ENCODE measurements around the gene NKX6-2. TPM values are rescaled to one million over a fixed set of nuclear protein-coding genes. Genes with fewer than 3 reads are reported as not detected.
A peak's percentile ranks its signal among the peaks of the same experiment; 100 is the strongest.

The NKX6-2 gene
- total RNA-seq, 1 donor from 2014 or later: not detected

GRCh38 chr10:132790470-132790869 lies 4.5 kb upstream of the NKX6-2 start:
- H3K27me3 ChIP-seq (ENCODE audit: control insufficient read depth, insufficient read depth, low read length): peaks cover 14% of the 10 kb centered on the region
- no peak for TF ChIP-seq CTCF (IDR thresholded peaks at IDR 0.05; ENCODE audit: insufficient read depth, low read length, severe bottlenecking)

GRCh38 chr10:132789659-132790148 lies 3.8 kb upstream of the NKX6-2 start:
- FAIRE-seq (no peak), DNase-seq (ENCODE audit: low read depth) (no peak)
- H3K36me3 ChIP-seq (ENCODE audit: control insufficient read depth, insufficient read depth, low read length): no peaks in the 10 kb centered on the region
- peaks cover 14% of the 10 kb centered on the region for H3K27me3 ChIP-seq (ENCODE audit: control insufficient read depth, insufficient read depth, low read length)
- no peak for TF ChIP-seq CTCF (IDR thresholded peaks at IDR 0.05; ENCODE audit: insufficient read depth, low read length, severe bottlenecking)
- no peak overlapping the region for H3K4me3 ChIP-seq (ENCODE audit: low read depth, low read length)

More at GRCh38 chr10:132790470-132790869, 4.5 kb upstream of the NKX6-2 start:
- FAIRE-seq: no peak
- DNase-seq (ENCODE audit: low read depth): no peak
- Histone ChIP-seq H3K4me3 (ENCODE audit: low read depth, low read length) (no peak overlapping the region), H3K36me3 (ENCODE audit: control insufficient read depth, insufficient read depth, low read length) (no peaks in the 10 kb centered on the region)

- H3K36me3 ChIP-seq (ENCODE audit: control insufficient read depth, insufficient read depth, low read length): no peaks in the 10 kb centered on the region
- DNase-seq (ENCODE audit: low read depth) (no peak), FAIRE-seq (no peak)
- no peak overlapping the region for H3K4me3 ChIP-seq (ENCODE audit: low read depth, low read length)
- TF ChIP-seq CTCF (IDR thresholded peaks at IDR 0.05; ENCODE audit: insufficient read depth, low read length, severe bottlenecking): no peak
- H3K27me3 ChIP-seq (ENCODE audit: control insufficient read depth, insufficient read depth, low read length): peaks cover 17% of the 10 kb centered on the region
These were observed 2.9 kb upstream of the NKX6-2 start for GRCh38 chr10:132788831-132789219.

- Histone ChIP-seq H3K4me3 (ENCODE audit: low read depth, low read length) (no peak overlapping the region), H3K27me3 (ENCODE audit: control insufficient read depth, insufficient read depth, low read length) (peaks cover 17% of the 10 kb centered on the region), H3K36me3 (ENCODE audit: control insufficient read depth, insufficient read depth, low read length) (no peaks in the 10 kb centered on the region)
- DNase-seq (ENCODE audit: low read depth) (no peak), FAIRE-seq (no peak)
- peak; percentile 25 for TF ChIP-seq CTCF (IDR thresholded peaks at IDR 0.05; ENCODE audit: insufficient read depth, low read length, severe bottlenecking)
These were observed 2.4 kb upstream of the NKX6-2 start for GRCh38 chr10:132788180-132788830.

- TF ChIP-seq CTCF (IDR thresholded peaks at IDR 0.05; ENCODE audit: insufficient read depth, low read length, severe bottlenecking): no peak
- FAIRE-seq (no peak), DNase-seq (ENCODE audit: low read depth) (no peak)
- no peaks in the 10 kb centered on the region for H3K36me3 ChIP-seq (ENCODE audit: control insufficient read depth, insufficient read depth, low read length)
- H3K27me3 ChIP-seq (ENCODE audit: control insufficient read depth, insufficient read depth, low read length): peaks cover 17% of the 10 kb centered on the region
- H3K4me3 ChIP-seq (ENCODE audit: low read depth, low read length): no peak overlapping the region
These were observed 1.7 kb upstream of the NKX6-2 start for GRCh38 chr10:132787495-132788179.
